LNCAP (cell line): ENCODE results near the gene RPTN.

ENCODE experiments used
- TF ChIP-seq, protein P1 (sequence below): fragments of 450-650 bp; IDR thresholded peaks from 2 replicates; pipeline ENCODE4 v1.5.1; 2017; ENCODE audit warnings: mild to moderate bottlenecking

Gene RPTN

DNA sequence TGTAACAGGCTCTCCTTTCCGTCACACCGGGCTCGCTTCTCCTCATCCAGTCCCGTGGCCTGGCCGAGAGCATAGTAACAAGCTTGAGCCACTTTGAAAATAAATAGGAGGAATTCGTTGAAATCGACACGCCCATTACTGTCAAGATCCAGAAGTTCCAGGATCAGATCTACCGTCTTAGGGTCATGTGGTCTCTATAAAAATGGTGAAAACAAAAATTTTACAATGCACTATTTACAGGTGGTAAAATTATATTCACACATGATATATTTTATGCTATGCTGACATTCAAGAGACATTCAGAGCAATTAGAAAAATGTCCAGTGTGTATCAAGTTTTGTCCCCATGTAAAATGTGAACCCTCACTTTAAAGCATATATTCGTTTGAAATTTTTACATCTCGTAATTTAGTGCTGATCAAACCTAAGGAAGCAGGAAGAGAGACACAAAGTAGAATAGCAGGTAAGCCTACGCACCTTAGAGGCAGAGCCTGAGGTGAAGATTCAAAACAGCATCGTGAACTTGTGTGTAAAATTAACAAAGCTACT is 46.1 kb downstream of the RPTN start:
- TF ChIP-seq, protein P1, sequence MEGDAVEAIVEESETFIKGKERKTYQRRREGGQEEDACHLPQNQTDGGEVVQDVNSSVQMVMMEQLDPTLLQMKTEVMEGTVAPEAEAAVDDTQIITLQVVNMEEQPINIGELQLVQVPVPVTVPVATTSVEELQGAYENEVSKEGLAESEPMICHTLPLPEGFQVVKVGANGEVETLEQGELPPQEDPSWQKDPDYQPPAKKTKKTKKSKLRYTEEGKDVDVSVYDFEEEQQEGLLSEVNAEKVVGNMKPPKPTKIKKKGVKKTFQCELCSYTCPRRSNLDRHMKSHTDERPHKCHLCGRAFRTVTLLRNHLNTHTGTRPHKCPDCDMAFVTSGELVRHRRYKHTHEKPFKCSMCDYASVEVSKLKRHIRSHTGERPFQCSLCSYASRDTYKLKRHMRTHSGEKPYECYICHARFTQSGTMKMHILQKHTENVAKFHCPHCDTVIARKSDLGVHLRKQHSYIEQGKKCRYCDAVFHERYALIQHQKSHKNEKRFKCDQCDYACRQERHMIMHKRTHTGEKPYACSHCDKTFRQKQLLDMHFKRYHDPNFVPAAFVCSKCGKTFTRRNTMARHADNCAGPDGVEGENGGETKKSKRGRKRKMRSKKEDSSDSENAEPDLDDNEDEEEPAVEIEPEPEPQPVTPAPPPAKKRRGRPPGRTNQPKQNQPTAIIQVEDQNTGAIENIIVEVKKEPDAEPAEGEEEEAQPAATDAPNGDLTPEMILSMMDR, result no peak

DNA sequence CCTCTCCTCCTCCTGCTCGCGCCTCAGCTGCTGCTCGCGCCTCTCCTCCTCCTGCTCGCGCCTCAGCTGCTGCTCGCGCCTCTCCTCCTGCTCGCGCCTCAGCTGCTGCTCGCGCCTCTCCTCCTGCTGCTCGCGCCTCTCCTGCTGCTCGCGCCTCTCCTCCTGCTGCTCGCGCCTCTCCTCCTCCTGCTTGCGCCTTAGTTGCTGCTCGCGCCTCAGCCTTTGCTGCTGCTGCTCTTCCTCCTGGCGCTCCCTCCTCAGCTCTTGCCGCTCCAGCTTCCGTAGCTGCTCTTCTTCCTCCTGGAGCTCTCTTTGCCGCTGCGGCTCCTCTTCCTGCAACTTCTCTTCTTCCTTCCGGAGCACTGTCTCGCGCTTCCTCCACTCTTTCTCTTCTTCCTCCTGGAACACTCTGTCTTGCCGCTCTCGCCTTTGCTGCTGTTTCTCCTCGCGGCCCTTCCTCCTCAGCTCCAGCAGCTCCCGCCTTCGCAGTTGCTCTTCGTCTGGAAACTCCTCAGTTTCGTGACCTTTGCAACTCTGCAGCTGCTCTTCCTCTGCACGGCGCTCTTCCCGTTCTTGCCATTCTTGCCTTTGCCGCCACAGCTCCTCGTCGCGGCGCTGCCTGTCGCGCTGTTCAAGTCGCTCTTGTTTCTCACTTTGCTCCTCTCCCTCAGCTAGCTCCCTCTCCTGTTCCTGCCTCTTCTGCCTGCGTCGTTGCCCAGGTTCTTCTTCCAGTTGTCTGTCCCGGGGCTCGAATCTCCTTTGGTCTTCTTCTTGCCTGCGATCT is 46.7 kb downstream of the RPTN start:
- TF ChIP-seq, protein P1, result no peak

DNA sequence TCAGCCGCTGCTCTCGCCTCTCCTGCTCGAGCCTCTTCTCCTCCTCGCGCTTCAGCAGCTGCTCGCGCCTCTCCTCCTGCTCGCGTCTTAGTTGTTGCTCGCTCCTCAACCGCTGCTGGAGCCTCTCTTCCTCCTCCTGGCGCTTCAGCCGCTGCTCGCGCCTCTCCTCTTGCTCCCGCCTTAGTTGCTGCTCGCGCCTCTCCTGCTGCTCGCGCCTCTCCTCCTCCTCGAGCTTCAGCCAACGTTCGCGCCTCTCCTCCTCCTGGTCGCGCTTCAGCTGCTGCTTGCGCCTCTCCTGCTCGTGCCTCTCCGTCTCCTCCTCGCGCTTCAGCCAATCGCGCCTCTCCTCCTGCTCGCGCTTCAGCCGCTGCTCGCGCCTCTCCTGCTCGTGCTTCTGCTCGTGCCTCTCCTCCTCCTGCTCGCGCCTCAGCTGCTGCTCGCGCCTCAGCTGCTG is 47.5 kb downstream of the RPTN start:
- TF ChIP-seq, protein P1, result no peak

DNA sequence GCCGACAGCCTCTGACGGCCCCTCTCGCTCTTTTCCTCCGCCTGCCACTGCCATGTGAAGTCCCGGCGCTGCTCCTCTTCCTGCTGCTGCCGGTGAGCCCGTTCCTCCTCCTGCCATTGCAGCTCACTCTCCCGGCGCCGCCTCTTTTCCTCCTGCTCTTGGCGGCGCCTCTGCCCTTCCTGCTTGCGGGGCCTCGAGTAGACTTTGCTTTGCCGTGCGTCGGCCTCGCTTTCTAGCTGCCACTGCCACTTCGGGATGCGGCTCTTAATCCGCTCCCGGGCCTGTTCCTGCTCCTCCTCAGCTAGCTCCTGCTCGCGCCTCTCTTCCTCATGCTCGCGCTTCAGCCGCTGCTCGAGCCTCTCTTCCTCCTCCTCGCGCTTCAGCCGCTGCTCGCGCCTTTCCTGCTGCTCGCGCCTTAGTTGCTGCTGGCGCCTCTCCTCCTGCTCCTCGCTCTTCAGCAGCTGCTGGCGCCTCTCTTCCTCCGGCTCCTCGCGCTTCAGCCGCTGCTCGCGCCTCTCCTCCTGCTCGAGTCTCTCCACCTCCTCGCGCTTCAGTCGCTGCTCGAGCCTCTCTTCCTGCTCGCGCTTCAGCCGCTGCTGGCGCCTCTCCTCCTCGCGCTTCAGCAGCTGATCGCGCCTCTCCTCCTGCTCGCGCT is 48.0 kb downstream of the RPTN start:
- TF ChIP-seq, protein P1, result no peak

DNA sequence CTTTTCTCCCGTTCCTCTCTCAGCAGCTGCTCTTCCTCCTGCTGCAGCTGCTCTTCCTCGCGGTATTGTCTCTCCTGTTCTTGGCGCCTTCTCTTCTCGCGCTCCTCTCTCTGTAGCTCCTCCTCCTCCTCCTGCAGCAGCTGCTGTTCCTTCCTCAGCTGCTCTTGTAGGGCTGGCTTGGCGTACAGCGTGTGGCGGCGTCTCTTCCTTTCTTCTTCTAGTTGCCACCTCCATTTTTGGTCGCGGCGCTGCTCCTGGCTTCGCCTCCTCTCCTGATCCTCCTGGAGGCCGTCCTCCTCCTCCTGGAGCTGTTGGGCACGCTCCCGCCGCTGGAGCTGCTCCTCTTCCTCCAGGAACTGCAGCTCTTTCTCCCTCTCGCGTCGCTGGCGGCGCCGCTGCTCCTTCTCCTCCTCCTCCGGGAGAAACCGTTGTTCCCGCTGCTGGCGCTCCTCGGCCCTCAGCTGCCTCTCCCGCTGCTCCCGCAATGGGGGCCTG is 48.6 kb downstream of the RPTN start:
- TF ChIP-seq, protein P1, result no peak

DNA sequence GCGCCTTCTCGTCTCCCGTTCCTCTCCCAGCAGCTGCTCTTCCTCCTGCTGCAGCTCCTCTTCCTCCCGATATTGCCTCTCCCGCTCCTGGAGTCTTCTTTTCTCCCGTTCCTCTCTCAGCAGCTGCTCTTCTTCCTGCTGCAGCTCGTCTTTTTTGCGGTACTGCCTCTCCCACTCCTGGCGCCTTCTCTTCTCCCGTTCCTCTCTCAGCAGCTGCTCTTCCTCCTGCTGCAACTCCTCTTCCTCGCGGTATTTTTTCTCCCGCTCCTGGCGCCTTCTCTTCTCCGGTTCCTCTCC is 49.1 kb downstream of the RPTN start:
- TF ChIP-seq, protein P1, result no peak

DNA sequence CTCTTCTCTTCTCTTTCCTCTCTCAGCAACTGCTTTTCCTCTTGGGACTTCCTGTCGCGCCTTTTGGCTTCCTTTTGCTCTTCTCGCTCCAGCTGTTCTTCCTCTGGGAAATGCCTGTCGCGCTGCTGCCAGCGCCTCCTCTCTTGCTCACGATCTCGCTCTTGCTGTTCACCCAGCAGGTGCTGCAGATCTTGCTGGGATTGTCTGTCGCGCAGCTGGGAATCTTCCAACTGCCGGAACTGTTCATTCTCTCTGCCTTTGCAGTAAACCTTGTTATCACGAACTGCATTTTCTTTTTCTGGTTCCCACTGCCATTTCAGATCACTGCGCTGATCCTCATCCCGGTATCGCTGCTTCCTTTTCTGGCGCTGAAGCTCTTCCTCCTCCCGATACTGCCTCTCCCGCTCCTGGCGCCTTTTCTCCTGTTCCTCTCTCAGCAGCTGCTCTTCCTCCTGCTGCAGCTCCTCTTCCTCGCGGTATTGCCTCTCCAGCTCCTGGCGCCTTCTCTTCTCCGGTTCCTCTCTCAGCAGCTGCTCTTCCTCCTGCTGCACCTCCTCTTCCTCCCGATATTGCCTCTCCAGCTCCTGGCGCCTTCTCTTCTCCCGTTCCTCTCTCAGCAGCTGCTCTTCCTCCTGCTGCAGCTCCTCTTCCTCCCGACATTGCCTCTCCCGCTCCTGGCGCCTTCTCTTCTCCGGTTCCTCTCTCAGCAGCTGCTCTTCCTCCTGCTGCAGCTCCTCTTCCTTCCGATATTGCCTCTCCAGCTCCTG is 49.6 kb downstream of the RPTN start:
- TF ChIP-seq, protein P1, result no peak
